ENCODE measurements around the gene OR2V1.

Gene OR2V1

DNA sequence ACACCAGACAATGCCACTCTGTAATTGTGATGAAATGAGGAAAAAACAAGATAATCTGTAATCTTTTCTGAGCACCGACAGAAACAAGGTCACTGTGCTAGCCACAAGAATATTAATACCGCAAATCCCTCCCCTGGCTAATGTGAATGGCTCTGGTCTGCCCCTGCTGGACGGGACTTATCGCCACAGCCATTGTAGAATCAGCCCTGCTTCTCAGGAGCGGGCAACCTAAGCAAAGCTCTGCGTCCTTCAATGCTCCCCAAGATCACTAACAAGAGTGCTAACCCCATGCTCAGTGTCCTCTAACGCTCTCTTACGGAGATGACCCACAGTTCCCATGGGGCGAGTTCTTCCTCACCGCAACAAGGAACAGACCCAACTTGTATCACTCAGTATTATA, 42.7 kb downstream of the OR2V1 start:
- H3K9me3 Mint-ChIP-seq (ENCODE audit: low read depth), result no peaks in the 10 kb centered on the region
- no peak overlapping the region for H3K27ac Mint-ChIP-seq
- no peak overlapping the region for H3K4me3 Mint-ChIP-seq
- no peaks in the 10 kb centered on the region for H3K36me3 Mint-ChIP-seq
- no peaks in the 10 kb centered on the region for H3K4me1 Mint-ChIP-seq (ENCODE audit: low read depth)
- H3K27me3 Mint-ChIP-seq, result peaks cover 21% of the 10 kb centered on the region

DNA sequence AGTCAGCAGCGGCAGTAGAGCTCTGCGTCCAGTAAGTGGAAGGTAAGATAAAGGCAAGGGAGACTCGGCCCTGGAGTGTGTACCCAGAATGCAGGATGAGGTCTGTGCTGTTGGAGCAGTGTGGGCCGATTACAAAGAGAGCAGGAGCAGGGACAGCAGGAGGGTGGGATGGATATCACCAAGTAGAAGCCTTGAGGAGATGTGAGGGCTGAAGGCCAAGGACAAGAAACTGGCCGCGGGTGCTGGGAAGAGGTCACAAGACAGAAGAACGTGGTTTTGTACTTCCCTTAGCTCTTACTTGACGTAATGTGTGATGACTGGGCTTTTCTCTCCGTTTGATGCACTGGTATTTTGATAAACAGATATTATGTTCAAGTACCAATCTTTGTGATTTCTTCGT, 43.7 kb downstream of the OR2V1 start:
- Mint-ChIP-seq H3K9me3 (ENCODE audit: low read depth) (no peaks in the 10 kb centered on the region), H3K27ac (no peak overlapping the region), H3K4me3 (no peak overlapping the region), H3K27me3 (peaks cover 20% of the 10 kb centered on the region), H3K4me1 (ENCODE audit: low read depth) (no peaks in the 10 kb centered on the region), H3K36me3 (no peaks in the 10 kb centered on the region)

DNA sequence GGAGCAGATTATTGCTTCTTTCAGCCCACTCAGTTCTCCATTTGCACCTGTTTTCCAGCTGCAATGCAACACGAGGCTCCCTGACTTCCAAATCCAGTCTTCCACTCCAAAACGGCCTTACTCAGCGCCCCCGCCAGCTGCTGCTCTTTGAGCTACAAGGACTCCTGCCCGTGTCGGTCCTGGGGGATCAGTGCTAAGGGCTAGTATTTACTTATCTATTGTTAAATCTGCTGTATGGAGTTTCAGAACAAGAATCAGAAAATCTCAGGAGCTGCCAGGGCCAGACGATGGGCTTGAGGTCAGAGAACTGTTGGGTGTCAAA, 44.1 kb downstream of the OR2V1 start:
- Mint-ChIP-seq H3K27me3 (peaks cover 19% of the 10 kb centered on the region), H3K4me1 (ENCODE audit: low read depth) (no peaks in the 10 kb centered on the region), H3K36me3 (no peaks in the 10 kb centered on the region), H3K9me3 (ENCODE audit: low read depth) (no peaks in the 10 kb centered on the region), H3K4me3 (no peak overlapping the region), H3K27ac (no peak overlapping the region)

- H3K4me1 Mint-ChIP-seq (ENCODE audit: low read depth), result no peaks in the 10 kb centered on the region
- no peak overlapping the region for H3K27ac Mint-ChIP-seq
- no peak overlapping the region for H3K4me3 Mint-ChIP-seq
- H3K36me3 Mint-ChIP-seq, result no peaks in the 10 kb centered on the region
- H3K9me3 Mint-ChIP-seq (ENCODE audit: low read depth), result no peaks in the 10 kb centered on the region
- H3K27me3 Mint-ChIP-seq, result peaks cover 19% of the 10 kb centered on the region
Observed at GRCh38 chr5:181086026-181086883, 44.7 kb downstream of the OR2V1 start.

DNA sequence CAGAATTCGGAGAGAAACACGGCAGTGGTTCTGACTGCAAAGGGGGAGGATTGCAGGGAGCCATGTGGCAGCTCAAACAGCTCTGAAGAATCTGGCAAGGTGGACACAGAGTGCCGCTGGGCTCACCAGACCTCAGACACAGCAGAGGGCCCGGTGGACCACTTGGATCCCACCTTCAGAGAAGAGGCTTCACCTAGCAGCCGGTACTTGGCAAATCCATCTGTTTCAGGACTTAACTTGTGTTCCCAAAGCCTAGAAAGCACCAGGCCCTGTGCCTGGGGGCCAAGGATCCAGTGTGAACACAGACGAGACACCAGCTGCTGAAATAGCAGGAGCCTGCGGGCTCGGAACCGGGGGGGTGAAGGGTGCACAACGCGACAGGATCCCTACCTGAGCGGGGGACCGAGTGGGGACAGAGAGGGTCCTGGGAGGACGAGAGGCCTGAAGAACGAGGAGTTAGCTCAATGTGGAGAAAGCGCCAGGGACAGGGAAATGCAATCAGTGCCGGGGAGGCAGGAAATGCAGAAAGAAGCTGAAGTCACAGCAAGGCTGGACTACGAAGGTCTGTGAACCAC, 46.3 kb downstream of the OR2V1 start:
- Mint-ChIP-seq H3K9me3 (ENCODE audit: low read depth) (no peaks in the 10 kb centered on the region), H3K4me3 (no peak overlapping the region), H3K27ac (no peak overlapping the region), H3K4me1 (ENCODE audit: low read depth) (no peaks in the 10 kb centered on the region), H3K36me3 (no peaks in the 10 kb centered on the region), H3K27me3 (peaks cover 19% of the 10 kb centered on the region)

- no peaks in the 10 kb centered on the region for H3K36me3 Mint-ChIP-seq
- no peak overlapping the region for H3K4me3 Mint-ChIP-seq
- H3K4me1 Mint-ChIP-seq (ENCODE audit: low read depth), result no peaks in the 10 kb centered on the region
- no peaks in the 10 kb centered on the region for H3K9me3 Mint-ChIP-seq (ENCODE audit: low read depth)
- peaks cover 19% of the 10 kb centered on the region for H3K27me3 Mint-ChIP-seq
- no peak overlapping the region for H3K27ac Mint-ChIP-seq
Observed at GRCh38 chr5:181081989-181082388, 49.0 kb downstream of the OR2V1 start.

DNA sequence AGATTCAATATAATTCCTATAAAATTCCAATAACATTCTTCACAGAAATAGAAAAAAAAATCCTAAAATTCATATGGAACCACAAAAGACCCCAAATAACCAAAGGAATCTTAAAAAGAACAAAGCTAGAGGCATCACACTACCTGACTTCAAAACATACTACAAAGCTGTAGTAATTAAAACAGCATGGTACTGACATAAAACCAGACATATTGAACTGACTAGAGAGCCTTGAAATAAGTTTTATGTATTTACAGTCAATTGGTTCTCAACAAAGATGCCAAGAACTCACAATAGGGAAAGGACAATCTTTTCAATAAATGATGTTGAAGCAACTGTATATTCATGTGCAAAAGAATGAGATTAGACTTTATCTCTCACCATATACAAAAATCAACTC, 54.0 kb downstream of the OR2V1 start:
- Mint-ChIP-seq H3K36me3 (no peaks in the 10 kb centered on the region), H3K27ac (no peak overlapping the region), H3K4me3 (no peak overlapping the region), H3K4me1 (ENCODE audit: low read depth) (no peaks in the 10 kb centered on the region), H3K27me3 (peaks cover 10% of the 10 kb centered on the region), H3K9me3 (ENCODE audit: low read depth) (no peaks in the 10 kb centered on the region)

Data from activated naive CD8-positive, alpha-beta T cell (primary cell).